Thymus (tissue), 11 donors: ENCODE data around the gene NPPC. TPM values are rescaled to one million over a fixed set of nuclear protein-coding genes. Genes with fewer than 3 reads are reported as not detected.

ENCODE experiments used
- DNase-seq, 9 donors: peaks; one replicate each; pipeline ENCODE4 v3.0.0-alpha.2; 2013; ENCODE audit warnings: low spot score in 9 of 9, low read depth in 6 of 9, missing footprints in 1 of 9
- H3K27ac ChIP-seq, 2 donors: one replicate each; pipeline ENCODE4 v1.5.1; 2013; ENCODE audit warnings: control low read depth in 1 of 2, low read depth in 1 of 2, low read length in 1 of 2, mild to moderate bottlenecking in 1 of 2, moderate library complexity in 1 of 2
- H3K27me3 ChIP-seq, 2 donors: one replicate each; pipeline ENCODE4 v1.5.1; 2013; ENCODE audit warnings: low read length in 1 of 2; ENCODE audit not compliant: control insufficient read depth in 2 of 2, insufficient read depth in 1 of 2
- H3K36me3 ChIP-seq, 2 donors: one replicate each; pipeline ENCODE4 v1.5.1; 2013; ENCODE audit warnings: low read length in 1 of 2, mild to moderate bottlenecking in 1 of 2, moderate library complexity in 1 of 2; ENCODE audit not compliant: control insufficient read depth in 2 of 2, insufficient read depth in 2 of 2
- H3K4me1 ChIP-seq, 2 donors: one replicate each; pipeline ENCODE4 v1.5.1; 2013; ENCODE audit warnings: low read length in 2 of 2; ENCODE audit not compliant: control insufficient read depth in 2 of 2, insufficient read depth in 2 of 2
- H3K4me3 ChIP-seq, 2 donors: one replicate each; pipeline ENCODE4 v1.5.1; 2013; ENCODE audit warnings: low read length in 2 of 2, control low read depth in 1 of 2, mild to moderate bottlenecking in 1 of 2
- H3K9me3 ChIP-seq, 2 donors: one replicate each; pipeline ENCODE4 v1.5.1; 2013; ENCODE audit warnings: low read length in 1 of 2, mild to moderate bottlenecking in 1 of 2; ENCODE audit not compliant: control insufficient read depth in 2 of 2, insufficient read depth in 1 of 2
- WGBS: extraction: QIAGEN DNeasy Blood & Tissue Kit; methylation state at CpG from one replicate; pipeline ENCODE4 v1.1.7; 2013; 5-methylcytosine and 5-hydroxymethylcytosine counted together
- polyA plus RNA-seq: library from polyadenylated mRNA; stranded (reverse); fragments of 200-250 nt; gene quantifications from one replicate; pipeline ENCODE4 v1.2.3, GENCODE V29; 2013
- total RNA-seq: library from RNA; stranded (reverse); fragments of 120-200 nt; gene quantifications from one replicate; pipeline ENCODE4 v1.2.4, GENCODE V29; 2013
- donor health status: healthy.

The NPPC gene
- total and polyA plus RNA-seq, 2 donors, result 2.3 to 8.5 TPM

- peak in 4 of 9 donors; percentile 44 to 59 (median 50) for DNase-seq
- 8% methylated on average over 51 of the region's 51 CpGs for WGBS
- H3K27me3 ChIP-seq, result peaks cover 3 to 52% of the 10 kb centered on the region in 2 donors
- peak overlapping the region; percentile 70 for H3K4me3 ChIP-seq
- peaks cover 12 to 44% of the 10 kb centered on the region in 2 donors for H3K4me1 ChIP-seq
- H3K27ac ChIP-seq, result no peak overlapping the region
- H3K9me3 ChIP-seq, result no peaks in the 10 kb centered on the region
- peaks cover 0 to 9% of the 10 kb centered on the region in 2 donors for H3K36me3 ChIP-seq
Observed at GRCh38 chr2:231926761-231927565, 767 bp upstream of the NPPC start.

- DNase-seq, result peak; percentile 38 to 87 (median 73)
- Histone ChIP-seq H3K4me1 (peaks cover 12 to 44% of the 10 kb centered on the region in 2 donors), H3K27me3 (peaks cover 3 to 52% of the 10 kb centered on the region in 2 donors), H3K36me3 (peaks cover 0 to 13% of the 10 kb centered on the region in 2 donors), H3K4me3 (peak overlapping the region; percentile 70), H3K27ac (peak overlapping the region in 1 of 2 donors; percentile 26), H3K9me3 (no peaks in the 10 kb centered on the region)
- WGBS, result 2% methylated on average over 96 of the region's 96 CpGs
Observed at GRCh38 chr2:231925303-231926179, 655 bp downstream of the NPPC start.

- H3K4me3 ChIP-seq, result peak overlapping the region; percentile 70
- H3K9me3 ChIP-seq, result no peaks in the 10 kb centered on the region
- H3K27ac ChIP-seq, result no peak overlapping the region
- H3K4me1 ChIP-seq, result peaks cover 12 to 44% of the 10 kb centered on the region in 2 donors
- H3K27me3 ChIP-seq, result peaks cover 3 to 52% of the 10 kb centered on the region in 2 donors
- 46% methylated on average over 8 of the region's 8 CpGs for WGBS
- peaks cover 0 to 13% of the 10 kb centered on the region in 2 donors for H3K36me3 ChIP-seq
- no peak for DNase-seq
Observed at GRCh38 chr2:231924889-231925275, 1.3 kb downstream of the NPPC start.

- Histone ChIP-seq H3K36me3 (peaks cover 0 to 13% of the 10 kb centered on the region in 2 donors), H3K9me3 (no peaks in the 10 kb centered on the region), H3K4me1 (peaks cover 12 to 44% of the 10 kb centered on the region in 2 donors), H3K4me3 (peak overlapping the region; percentile 70), H3K27me3 (peaks cover 3 to 49% of the 10 kb centered on the region in 2 donors), H3K27ac (no peak overlapping the region)
- WGBS, result 87% methylated on average over 24 of the region's 24 CpGs
- no peak for DNase-seq
Observed at GRCh38 chr2:231923951-231924888, 2.0 kb downstream of the NPPC start.

GRCh38 chr2:231923010-231923344, 3.2 kb downstream of the NPPC start:
- no peaks in the 10 kb centered on the region for H3K9me3 ChIP-seq
- peaks cover 0 to 13% of the 10 kb centered on the region in 2 donors for H3K36me3 ChIP-seq
- peaks cover 3 to 37% of the 10 kb centered on the region in 2 donors for H3K27me3 ChIP-seq
- H3K4me3 ChIP-seq, result no peak overlapping the region
- WGBS, result 89% methylated on average over 3 of the region's 3 CpGs
- H3K4me1 ChIP-seq, result peaks cover 12 to 44% of the 10 kb centered on the region in 2 donors
- no peak for DNase-seq
- H3K27ac ChIP-seq, result no peak overlapping the region

GRCh38 chr2:231922311-231923009, 3.7 kb downstream of the NPPC start:
- Histone ChIP-seq H3K27me3 (peaks cover 3 to 32% of the 10 kb centered on the region in 2 donors), H3K36me3 (peaks cover 0 to 13% of the 10 kb centered on the region in 2 donors), H3K4me1 (peaks cover 12 to 43% of the 10 kb centered on the region in 2 donors), H3K27ac (no peak overlapping the region), H3K9me3 (no peaks in the 10 kb centered on the region), H3K4me3 (no peak overlapping the region)
- WGBS, result 96% methylated on average over 15 of the region's 15 CpGs
- DNase-seq, result no peak

GRCh38 chr2:231920795-231921194, 5.4 kb downstream of the NPPC start:
- Histone ChIP-seq H3K4me1 (peaks cover 4 to 30% of the 10 kb centered on the region in 2 donors), H3K9me3 (no peaks in the 10 kb centered on the region), H3K4me3 (no peak overlapping the region), H3K27me3 (peaks cover 0 to 18% of the 10 kb centered on the region in 2 donors), H3K27ac (no peak overlapping the region), H3K36me3 (peaks cover 0 to 13% of the 10 kb centered on the region in 2 donors)
- no peak for DNase-seq
- 86% methylated on average over 5 of the region's 5 CpGs for WGBS

- WGBS, result 97% methylated on average over 3 of the region's 3 CpGs
- H3K27me3 ChIP-seq, result peaks cover 0 to 14% of the 10 kb centered on the region in 2 donors
- peaks cover 4 to 26% of the 10 kb centered on the region in 2 donors for H3K4me1 ChIP-seq
- no peak overlapping the region for H3K4me3 ChIP-seq
- no peaks in the 10 kb centered on the region for H3K9me3 ChIP-seq
- DNase-seq, result no peak
- H3K36me3 ChIP-seq, result peaks cover 0 to 13% of the 10 kb centered on the region in 2 donors
- no peak overlapping the region for H3K27ac ChIP-seq
Observed at GRCh38 chr2:231920366-231920765, 5.8 kb downstream of the NPPC start.
